OCI-LY7 (cell line): ENCODE results near the gene TCF20. TPM values are rescaled to one million over a fixed set of nuclear protein-coding genes. Genes with fewer than 3 reads are reported as not detected.
A peak's percentile ranks its signal among the peaks of the same experiment; 100 is the strongest.

Experiments used
- BruUV-seq: library from RNA; stranded (reverse); fragments of 400-500 nt; replicated peaks from 2 replicates; lab custom pipeline; 2021; lab: Mats Ljungman, UMichigan
- CTCF ChIA-PET: fragments of 300-600 bp; sonication (Branson Sonifier 250); formaldehyde crosslinking; loops from one replicate; lab custom pipeline; 2022; ENCODE audit warnings: antibody characterized with exemption; ENCODE audit not compliant: unreplicated experiment; lab: Charles Lee
- POLR2A ChIA-PET: fragments of 300-600 bp; sonication (Branson Sonifier 250); formaldehyde crosslinking; loops from one replicate; lab custom pipeline; 2022; ENCODE audit warnings: antibody characterized with exemption; lab: Charles Lee
- DNase-seq: peaks from one replicate; pipeline ENCODE4 v3.0.0-alpha.2; 2015; ENCODE audit warnings: low spot score
- H2AFZ ChIP-seq: fragments of 200-600 bp; sonication (generic), shearing (Covaris generic); 2 replicates; pipeline ENCODE4 v1.6.1; 2014; ENCODE audit warnings: mild to moderate bottlenecking, antibody characterized with exemption, low read length, moderate library complexity
- H3K27ac ChIP-seq: fragments of 200-600 bp; sonication (generic); 2 replicates; pipeline ENCODE4 v1.5.1; 2014; ENCODE audit warnings: mixed run types, low read depth, mild to moderate bottlenecking, moderate library complexity, low read length, inconsistent platforms; ENCODE audit not compliant: poor library complexity, severe bottlenecking
- H3K36me3 ChIP-seq: fragments of 200-600 bp; sonication (generic); 2 replicates; pipeline ENCODE4 v1.6.1; 2014; ENCODE audit warnings: mild to moderate bottlenecking, antibody characterized with exemption, low read length, moderate library complexity, mixed read lengths; ENCODE audit not compliant: insufficient read depth
- H3K4me1 ChIP-seq: fragments of 200-600 bp; sonication (generic); 2 replicates; pipeline ENCODE4 v1.5.1; 2014; ENCODE audit warnings: mild to moderate bottlenecking, low read length; ENCODE audit not compliant: insufficient read depth, poor library complexity, severe bottlenecking
- H3K4me2 ChIP-seq: fragments of 200-600 bp; sonication (generic); 2 replicates; pipeline ENCODE4 v1.6.1; 2014; ENCODE audit warnings: mild to moderate bottlenecking, low read length
- H3K4me3 ChIP-seq: fragments of 200-600 bp; sonication (generic); 2 replicates; pipeline ENCODE4 v1.5.1; 2014; ENCODE audit warnings: mild to moderate bottlenecking, low read depth, low read length; ENCODE audit not compliant: poor library complexity, severe bottlenecking
- H3K79me2 ChIP-seq: fragments of 200-600 bp; sonication (generic); 2 replicates; pipeline ENCODE4 v1.6.1; 2016; ENCODE audit warnings: low read depth, mild to moderate bottlenecking, low read length, moderate library complexity, mixed read lengths; ENCODE audit not compliant: insufficient read depth
- H3K9me2 ChIP-seq: fragments of 200-600 bp; sonication (generic); 2 replicates; pipeline ENCODE4 v1.6.1; 2016; ENCODE audit warnings: mild to moderate bottlenecking, low read length, mixed read lengths; ENCODE audit not compliant: insufficient read depth
- H3K9me3 ChIP-seq: fragments of 200-600 bp; sonication (generic); 2 replicates; pipeline ENCODE4 v1.6.1; 2014; ENCODE audit warnings: mild to moderate bottlenecking, mixed run types, low read length, mixed read lengths
- H4K20me1 ChIP-seq: fragments of 200-600 bp; sonication (generic); 2 replicates; pipeline ENCODE4 v1.6.1; 2014; ENCODE audit warnings: mild to moderate bottlenecking, antibody characterized with exemption, low read length, moderate library complexity, mixed read lengths; ENCODE audit not compliant: insufficient read depth
- EZH2phosphoT487 ChIP-seq: fragments of 200-600 bp; sonication (generic); IDR thresholded peaks from 2 replicates; pipeline ENCODE4 v1.6.1; 2018; ENCODE audit warnings: low read depth, borderline replicate concordance, mild to moderate bottlenecking, mixed run types, antibody characterized with exemption, low read length, moderate library complexity, mixed read lengths
- intact Hi-C: fragments of 100-400 bp; cut with micrococcal nuclease; formaldehyde crosslinking; loops from one replicate; pipeline ENCODE4 v1.10.0; 2022; ENCODE audit not compliant: unreplicated experiment
- total RNA-seq, 2 experiments: library from RNA; depleted of rRNA in 1 of 2; stranded (reverse); fragments of >200 nt in 1 of 2; shearing (Covaris generic) in 1 of 2; gene quantifications; 2 replicates each; pipeline ENCODE4 v1.2.3, GENCODE V29; 2014 to 2022
- TF ChIP-seq, protein P1 (sequence below): fragments of 200-600 bp; sonication (generic); conservative IDR thresholded peaks from 2 replicates; pipeline ENCODE4 v1.5.1; 2014; ENCODE audit warnings: mild to moderate bottlenecking, antibody characterized with exemption, low read length, moderate library complexity, mixed read lengths

Gene TCF20
- total RNA-seq, 2 experiments from 2014 or later = 56.0 to 71.1 TPM

DNA sequence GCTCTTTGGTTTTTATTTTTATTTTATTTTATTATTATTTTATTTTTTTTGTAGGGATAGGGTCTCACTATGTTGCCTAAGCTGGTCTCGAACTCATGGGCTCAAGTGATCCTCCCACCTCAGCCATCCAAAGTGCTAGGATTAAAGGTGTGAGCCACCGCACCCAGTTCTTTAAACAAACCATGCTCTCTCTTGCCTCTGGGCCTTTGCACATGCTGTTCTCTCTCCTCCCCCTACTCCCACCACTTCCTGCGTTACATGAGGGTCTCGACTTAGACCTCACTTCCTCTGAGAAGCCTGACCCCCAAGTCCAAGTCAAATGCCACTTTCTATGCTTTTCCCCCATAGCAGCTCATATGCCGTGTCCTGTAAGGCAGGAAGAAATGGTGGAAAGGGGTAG lies 15.2 kb upstream of the TCF20 start:
- Histone ChIP-seq H3K4me2 (peak overlapping the region; percentile 72), H3K9me3 (no peaks in the 10 kb centered on the region), H3K36me3 (no peaks in the 10 kb centered on the region), H3K4me1 (peaks cover 46% of the 10 kb centered on the region), H3K9me2 (no peaks in the 10 kb centered on the region), H3K27ac (peak overlapping the region; percentile 71), H3K79me2 (no peaks in the 10 kb centered on the region), H4K20me1 (no peaks in the 10 kb centered on the region), H2AFZ (peak overlapping the region; percentile 57; the same call in 1 of the 2 replicates), H3K4me3 (peak overlapping the region; percentile 38)
- TF ChIP-seq EZH2phosphoT487 = no peak
- TF ChIP-seq, protein P1, sequence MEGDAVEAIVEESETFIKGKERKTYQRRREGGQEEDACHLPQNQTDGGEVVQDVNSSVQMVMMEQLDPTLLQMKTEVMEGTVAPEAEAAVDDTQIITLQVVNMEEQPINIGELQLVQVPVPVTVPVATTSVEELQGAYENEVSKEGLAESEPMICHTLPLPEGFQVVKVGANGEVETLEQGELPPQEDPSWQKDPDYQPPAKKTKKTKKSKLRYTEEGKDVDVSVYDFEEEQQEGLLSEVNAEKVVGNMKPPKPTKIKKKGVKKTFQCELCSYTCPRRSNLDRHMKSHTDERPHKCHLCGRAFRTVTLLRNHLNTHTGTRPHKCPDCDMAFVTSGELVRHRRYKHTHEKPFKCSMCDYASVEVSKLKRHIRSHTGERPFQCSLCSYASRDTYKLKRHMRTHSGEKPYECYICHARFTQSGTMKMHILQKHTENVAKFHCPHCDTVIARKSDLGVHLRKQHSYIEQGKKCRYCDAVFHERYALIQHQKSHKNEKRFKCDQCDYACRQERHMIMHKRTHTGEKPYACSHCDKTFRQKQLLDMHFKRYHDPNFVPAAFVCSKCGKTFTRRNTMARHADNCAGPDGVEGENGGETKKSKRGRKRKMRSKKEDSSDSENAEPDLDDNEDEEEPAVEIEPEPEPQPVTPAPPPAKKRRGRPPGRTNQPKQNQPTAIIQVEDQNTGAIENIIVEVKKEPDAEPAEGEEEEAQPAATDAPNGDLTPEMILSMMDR = no peak
- BruUV-seq = no TSS peak
- ChIA-PET CTCF (no interaction called here), POLR2A (no interaction called here)
- no peak for DNase-seq
- intact Hi-C loops = no loop called here

DNA sequence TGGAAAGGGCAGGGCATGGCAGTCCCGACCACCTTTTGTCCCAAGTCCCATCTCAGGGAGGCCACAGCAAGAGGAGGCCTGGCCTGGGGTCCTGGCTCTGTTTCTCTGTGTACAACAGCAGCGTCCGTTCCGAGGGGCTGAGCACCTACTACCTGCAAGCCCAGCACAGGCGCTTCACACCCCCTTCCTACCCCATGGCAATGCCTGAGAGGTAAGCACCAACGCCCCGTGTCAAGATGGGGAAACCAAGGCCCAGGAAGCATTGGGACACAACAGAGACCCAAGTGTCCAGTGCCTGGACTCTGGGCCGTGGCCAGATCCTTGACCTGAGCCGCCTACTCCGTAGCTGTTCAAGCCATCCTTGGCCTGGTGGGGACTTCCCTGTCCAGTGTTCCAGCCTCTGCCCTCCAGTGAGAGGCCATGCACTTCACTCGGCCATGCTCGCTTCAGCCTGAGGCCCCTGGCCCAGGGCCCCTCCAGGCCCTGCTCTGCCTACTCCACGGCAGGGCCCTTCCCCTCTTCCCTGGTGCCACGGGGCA lies 14.3 kb upstream of the TCF20 start:
- POLR2A ChIA-PET = no interaction called here
- Histone ChIP-seq H4K20me1 (no peaks in the 10 kb centered on the region), H3K79me2 (no peaks in the 10 kb centered on the region), H3K4me3 (no peak overlapping the region), H3K9me3 (no peaks in the 10 kb centered on the region), H3K4me2 (no peak overlapping the region), H3K36me3 (no peaks in the 10 kb centered on the region), H3K4me1 (peaks cover 46% of the 10 kb centered on the region), H3K27ac (no peak overlapping the region), H2AFZ (no peak overlapping the region), H3K9me2 (no peaks in the 10 kb centered on the region)
- no peak for TF ChIP-seq EZH2phosphoT487
- TF ChIP-seq, protein P1 = no peak
- no peak for DNase-seq
- CTCF ChIA-PET = no interaction called here
- no TSS peak for BruUV-seq
- intact Hi-C loops = no loop called here

DNA sequence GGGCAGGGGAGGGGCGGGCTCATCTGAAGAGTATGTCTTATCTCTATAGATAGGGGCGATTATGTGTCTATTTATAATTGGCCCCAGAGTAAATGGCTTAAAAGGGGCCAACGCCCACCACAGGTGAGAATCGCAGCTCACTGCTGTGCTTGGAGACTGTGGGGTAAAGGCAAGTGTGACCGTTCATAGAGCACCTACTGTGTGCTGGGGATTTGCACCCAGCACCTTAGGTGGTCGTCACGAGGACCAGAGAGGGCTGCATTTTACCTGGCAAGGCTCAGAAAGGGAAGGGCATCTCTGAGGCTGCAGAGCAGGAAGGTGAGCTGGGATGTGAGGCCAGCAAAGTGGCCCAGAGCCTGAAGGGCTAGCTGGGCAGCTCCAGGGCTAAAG lies 13.7 kb upstream of the TCF20 start:
- Histone ChIP-seq H3K4me2 (no peak overlapping the region), H3K9me2 (no peaks in the 10 kb centered on the region), H2AFZ (no peak overlapping the region), H3K79me2 (no peaks in the 10 kb centered on the region), H3K27ac (no peak overlapping the region), H3K9me3 (no peaks in the 10 kb centered on the region), H3K4me3 (no peak overlapping the region), H4K20me1 (no peaks in the 10 kb centered on the region), H3K36me3 (no peaks in the 10 kb centered on the region), H3K4me1 (peaks cover 46% of the 10 kb centered on the region)
- DNase-seq = no peak
- CTCF ChIA-PET = no interaction called here
- BruUV-seq = no TSS peak
- POLR2A ChIA-PET = no interaction called here
- TF ChIP-seq, protein P1 = no peak
- TF ChIP-seq EZH2phosphoT487 = no peak
- intact Hi-C loops = no loop called here
